Keratinocyte (primary cell): Measurements from ENCODE around the gene POU2AF2. TPM values are rescaled to one million over a fixed set of nuclear protein-coding genes. Genes with fewer than 3 reads are reported as not detected.

Experiments used
- DNase-seq: peaks from one replicate; pipeline ENCODE4 v3.0.0-alpha.2; 2011; ENCODE audit warnings: low read depth, missing footprints, low spot score
- FAIRE-seq: peaks from 2 replicates; lab custom pipeline; 2011; peaks lifted over from hg19 to GRCh38; lab: Jason Lieb, UNC
- H2AFZ ChIP-seq: 2 replicates; pipeline ENCODE4 v1.6.0; 2012; ENCODE audit warnings: low read length, control low read depth, inconsistent platforms; ENCODE audit not compliant: control insufficient read depth
- H3K27ac ChIP-seq: 2 replicates; pipeline ENCODE4 v1.5.1; 2011; ENCODE audit warnings: low read length; ENCODE audit not compliant: control insufficient read depth, insufficient read depth
- H3K27me3 ChIP-seq: 3 replicates; pipeline ENCODE4 v1.6.0; 2011; ENCODE audit warnings: low read length; ENCODE audit not compliant: control insufficient read depth, insufficient read depth; ENCODE audit errors: extremely low read depth
- H3K36me3 ChIP-seq, 2 experiments: 2 replicates in 1 of 2; 3 replicates in 1 of 2; pipeline ENCODE4 v1.5.1; 2011; ENCODE audit warnings: low read length in 2 of 2, mild to moderate bottlenecking in 1 of 2; ENCODE audit not compliant: control insufficient read depth in 2 of 2, insufficient read depth in 2 of 2; ENCODE audit errors: extremely low read depth in 1 of 2
- H3K4me1 ChIP-seq: 3 replicates; pipeline ENCODE4 v1.5.1; 2011; ENCODE audit warnings: low read length; ENCODE audit not compliant: control insufficient read depth, insufficient read depth; ENCODE audit errors: extremely low read depth
- H3K4me2 ChIP-seq: 3 replicates; pipeline ENCODE4 v1.6.0; 2011; ENCODE audit warnings: low read depth, low read length; ENCODE audit not compliant: control insufficient read depth, insufficient read depth; ENCODE audit errors: extremely low read depth
- H3K4me3 ChIP-seq, 3 experiments: fragments of 200-600 bp in 1 of 3; sonication (generic) in 1 of 3; 2 replicates in 2 of 3; 3 replicates in 1 of 3; pipeline ENCODE4 v1.5.1; 2011 to 2016; ENCODE audit warnings: low read length in 3 of 3, mild to moderate bottlenecking in 3 of 3, control low read depth in 2 of 3, inconsistent platforms in 1 of 3, low read depth in 1 of 3, mixed read lengths in 1 of 3, mixed run types in 1 of 3, moderate library complexity in 1 of 3; ENCODE audit not compliant: control insufficient read depth in 2 of 3, insufficient read depth in 2 of 3; ENCODE audit errors: extremely low read depth in 1 of 3
- H3K79me2 ChIP-seq: 2 replicates; pipeline ENCODE4 v1.6.0; 2012; ENCODE audit warnings: low read length; ENCODE audit not compliant: control insufficient read depth, insufficient read depth
- H3K9ac ChIP-seq: 3 replicates; pipeline ENCODE4 v1.6.0; 2011; ENCODE audit warnings: low read length; ENCODE audit not compliant: control insufficient read depth, insufficient read depth; ENCODE audit errors: extremely low read depth
- H3K9me1 ChIP-seq: 3 replicates; pipeline ENCODE4 v1.6.0; 2011; ENCODE audit warnings: low read length; ENCODE audit not compliant: control insufficient read depth, insufficient read depth; ENCODE audit errors: extremely low read depth
- H3K9me3 ChIP-seq: 2 replicates; pipeline ENCODE4 v1.5.1; 2012; ENCODE audit warnings: low read depth, low read length; ENCODE audit not compliant: control insufficient read depth
- H4K20me1 ChIP-seq: 3 replicates; pipeline ENCODE4 v1.6.0; 2011; ENCODE audit warnings: low read length; ENCODE audit not compliant: control insufficient read depth, insufficient read depth; ENCODE audit errors: extremely low read depth
- EZH2 ChIP-seq: IDR thresholded peaks from one replicate; pipeline ENCODE4 v1.6.1; 2012; ENCODE audit warnings: inconsistent platforms, mild to moderate bottlenecking, low read length, moderate library complexity
- dilution Hi-C: fragments of 300-500 bp; cut with MboI; formaldehyde crosslinking; loops from one replicate; pipeline ENCODE4 v1.7.0; 2020; ENCODE audit warnings: low sequenced_read_pairs; ENCODE audit not compliant: extremely low pct_ligation_motif_present
- polyA plus RNA-seq, 5 experiments: library from polyadenylated mRNA; depleted of rRNA in 3 of 5; stranded (reverse) in 3 of 5; stranded (forward) in 1 of 5; unstranded in 1 of 5; fragments of >200 nt; gene quantifications; 1 replicate in 1 of 5; 2 replicates in 3 of 5; 3 replicates in 1 of 5; pipeline versions ENCODE4 v1.2.1 to v1.2.3, GENCODE V29; 2011 to 2012; ENCODE audit warnings: missing spikeins in 2 of 5, low read depth in 1 of 5, low replicate concordance in 1 of 5
- TF ChIP-seq, protein P1 (sequence below), 3 experiments: IDR thresholded peaks in 1 of 3; conservative IDR thresholded peaks in 1 of 3; optimal IDR thresholded peaks in 1 of 3; 2 replicates in 2 of 3; 3 replicates in 1 of 3; pipeline versions ENCODE3 to v1.5.1; 2011; ENCODE audit warnings: low read length in 3 of 3, mild to moderate bottlenecking in 3 of 3, moderate library complexity in 2 of 3, control low read depth in 1 of 3, inconsistent platforms in 1 of 3; ENCODE audit not compliant: insufficient read depth in 2 of 3; ENCODE audit errors: extremely low read depth in 1 of 3

POU2AF2 gene
- polyA plus RNA-seq, 1 donor (not counting 4 experiments of a cell fraction or from before 2014, with no cell fraction given) = not detected

- TF ChIP-seq, protein P1, sequence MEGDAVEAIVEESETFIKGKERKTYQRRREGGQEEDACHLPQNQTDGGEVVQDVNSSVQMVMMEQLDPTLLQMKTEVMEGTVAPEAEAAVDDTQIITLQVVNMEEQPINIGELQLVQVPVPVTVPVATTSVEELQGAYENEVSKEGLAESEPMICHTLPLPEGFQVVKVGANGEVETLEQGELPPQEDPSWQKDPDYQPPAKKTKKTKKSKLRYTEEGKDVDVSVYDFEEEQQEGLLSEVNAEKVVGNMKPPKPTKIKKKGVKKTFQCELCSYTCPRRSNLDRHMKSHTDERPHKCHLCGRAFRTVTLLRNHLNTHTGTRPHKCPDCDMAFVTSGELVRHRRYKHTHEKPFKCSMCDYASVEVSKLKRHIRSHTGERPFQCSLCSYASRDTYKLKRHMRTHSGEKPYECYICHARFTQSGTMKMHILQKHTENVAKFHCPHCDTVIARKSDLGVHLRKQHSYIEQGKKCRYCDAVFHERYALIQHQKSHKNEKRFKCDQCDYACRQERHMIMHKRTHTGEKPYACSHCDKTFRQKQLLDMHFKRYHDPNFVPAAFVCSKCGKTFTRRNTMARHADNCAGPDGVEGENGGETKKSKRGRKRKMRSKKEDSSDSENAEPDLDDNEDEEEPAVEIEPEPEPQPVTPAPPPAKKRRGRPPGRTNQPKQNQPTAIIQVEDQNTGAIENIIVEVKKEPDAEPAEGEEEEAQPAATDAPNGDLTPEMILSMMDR (optimal IDR thresholded peaks at IDR 0.05 in 1 of 3, IDR thresholded peaks at IDR 0.05 in 1 of 3, conservative IDR thresholded peaks at IDR 0.05 in 1 of 3; ENCODE audit: extremely low read depth in 1 of 3, insufficient read depth in 2 of 3, low read length in 3 of 3) = peak; percentile 10 to 67 (median 65)
- peak; percentile 52 for TF ChIP-seq EZH2
- H3K27ac ChIP-seq = no peak overlapping the region
- no peaks in the 10 kb centered on the region for H3K79me2 ChIP-seq
- no peaks in the 10 kb centered on the region for H3K36me3 ChIP-seq
- H3K4me3 ChIP-seq = peak overlapping the region; percentile 38 to 61 (median 41)
- dilution Hi-C loops = loop anchor here (25.0 kb wide), 1 partner anchor 138 kb away; no protein-coding TSS in a partner anchor
- DNase-seq (no peak), FAIRE-seq (no peak)
- no peaks in the 10 kb centered on the region for H3K4me1 ChIP-seq
- H3K9me1 ChIP-seq = no peaks in the 10 kb centered on the region
- no peaks in the 10 kb centered on the region for H3K9me3 ChIP-seq
- peaks cover 38% of the 10 kb centered on the region for H3K27me3 ChIP-seq
- peak overlapping the region; percentile 75 for H2AFZ ChIP-seq
- H3K9ac ChIP-seq = no peak overlapping the region
- no peaks in the 10 kb centered on the region for H4K20me1 ChIP-seq
- peak overlapping the region; percentile 71 for H3K4me2 ChIP-seq
Observed at GRCh38 chr11:111299101-111300026, 53.8 kb downstream of the POU2AF2 start.

- Histone ChIP-seq H4K20me1 (no peaks in the 10 kb centered on the region), H3K36me3 (no peaks in the 10 kb centered on the region), H3K9me1 (no peaks in the 10 kb centered on the region), H3K4me3 (no peak overlapping the region), H2AFZ (no peak overlapping the region), H3K4me2 (no peak overlapping the region), H3K4me1 (no peaks in the 10 kb centered on the region), H3K27ac (no peak overlapping the region), H3K79me2 (no peaks in the 10 kb centered on the region), H3K9ac (no peak overlapping the region), H3K27me3 (peaks cover 38% of the 10 kb centered on the region), H3K9me3 (no peaks in the 10 kb centered on the region)
- dilution Hi-C loops = no loop called here
- DNase-seq = no peak
- TF ChIP-seq EZH2 = no peak
- TF ChIP-seq, protein P1 (optimal IDR thresholded peaks at IDR 0.05 in 1 of 3, IDR thresholded peaks at IDR 0.05 in 1 of 3, conservative IDR thresholded peaks at IDR 0.05 in 1 of 3; ENCODE audit: extremely low read depth in 1 of 3, insufficient read depth in 2 of 3, low read length in 3 of 3) = no peak
- FAIRE-seq = no peak
Observed at GRCh38 chr11:111300569-111300968, 55.0 kb downstream of the POU2AF2 start.
